GM19438 (cell line): Measurements from ENCODE around the gene CDC42EP5.
"Not testable (repeated sequence)": the region's sequence is repeated elsewhere in the genome, so short reads cannot be mapped to it uniquely, and the experiment has no call there.

Experiments used
- ATAC-seq: cut with Tn5 transposase; IDR thresholded peaks from one replicate; pipeline ENCODE4 v1.9.1; 2021; ENCODE audit warnings: low read depth; ENCODE audit not compliant: unreplicated experiment

CDC42EP5 gene

GRCh38 chr19:54492568-54492967, 19.5 kb upstream of the CDC42EP5 start:
- no peak for ATAC-seq

GRCh38 chr19:54489766-54490165, 16.7 kb upstream of the CDC42EP5 start:
- ATAC-seq, result no peak

GRCh38 chr19:54489341-54489740, 16.2 kb upstream of the CDC42EP5 start:
- ATAC-seq, result no peak

GRCh38 chr19:54485851-54486250, 12.8 kb upstream of the CDC42EP5 start:
- ATAC-seq, result no peak

- no peak for ATAC-seq
Measured at GRCh38 chr19:54484451-54484850, 11.4 kb upstream of the CDC42EP5 start.

GRCh38 chr19:54482889-54483288, 9.8 kb upstream of the CDC42EP5 start:
- no peak for ATAC-seq

- ATAC-seq, result no peak
Measured at GRCh38 chr19:54481326-54481930, 8.3 kb upstream of the CDC42EP5 start.

- no peak for ATAC-seq
Measured at GRCh38 chr19:54480051-54480450, 7.0 kb upstream of the CDC42EP5 start.

GRCh38 chr19:54478677-54479266, 5.7 kb upstream of the CDC42EP5 start:
- no peak for ATAC-seq

- no peak for ATAC-seq
Measured at GRCh38 chr19:54477650-54478049, 4.6 kb upstream of the CDC42EP5 start.

GRCh38 chr19:54475706-54476105, 2.6 kb upstream of the CDC42EP5 start:
- no peak for ATAC-seq

GRCh38 chr19:54473892-54474372, 836 bp upstream of the CDC42EP5 start:
- no peak for ATAC-seq

- no peak for ATAC-seq
Measured at GRCh38 chr19:54470991-54471782, 1.9 kb downstream of the CDC42EP5 start.

- no peak for ATAC-seq
Measured at GRCh38 chr19:54470276-54470887, 2.7 kb downstream of the CDC42EP5 start.

- ATAC-seq, result no peak
Measured at GRCh38 chr19:54469496-54469934, 3.6 kb downstream of the CDC42EP5 start.

- ATAC-seq, result not testable (repeated sequence)
Measured at GRCh38 chr19:54466110-54466480, 7.0 kb downstream of the CDC42EP5 start.

GRCh38 chr19:54465426-54466109, 7.5 kb downstream of the CDC42EP5 start:
- no peak for ATAC-seq

GRCh38 chr19:54464630-54465425, 8.3 kb downstream of the CDC42EP5 start:
- ATAC-seq, result peak; percentile 45

- peak; percentile 47 for ATAC-seq
Measured at GRCh38 chr19:54464044-54464629, 9.0 kb downstream of the CDC42EP5 start.
